GM23248 (cell line): Measurements from ENCODE around the gene BLACAT1. TPM values are rescaled to one million over a fixed set of nuclear protein-coding genes. Genes with fewer than 3 reads are reported as not detected.
A peak's percentile ranks its signal among the peaks of the same experiment; 100 is the strongest.
"Not testable (repeated sequence)": the region's sequence is repeated elsewhere in the genome, so short reads cannot be mapped to it uniquely, and the experiment has no call there.

Source experiments
- DNase-seq: peaks from one replicate; pipeline ENCODE4 v3.0.0-alpha.2; 2015
- H2AFZ ChIP-seq: fragments of 200-600 bp; sonication (generic); 2 replicates; pipeline ENCODE4 v1.6.1; 2016; ENCODE audit warnings: antibody characterized with exemption
- H3F3A ChIP-seq: fragments of 200-600 bp; sonication (generic); 2 replicates; pipeline ENCODE4 v1.6.1; 2016; ENCODE audit warnings: mild to moderate bottlenecking, antibody characterized with exemption, mixed run types; ENCODE audit not compliant: insufficient read depth
- H3K27ac ChIP-seq: fragments of 200-600 bp; sonication (generic); 2 replicates; pipeline ENCODE4 v1.5.1; 2016; ENCODE audit warnings: mild to moderate bottlenecking
- H3K27me3 ChIP-seq: fragments of 200-600 bp; sonication (generic); replicated peaks from 2 replicates; pipeline ENCODE4 v1.6.1; 2016; ENCODE audit warnings: mild to moderate bottlenecking; ENCODE audit not compliant: insufficient read depth
- H3K36me3 ChIP-seq: fragments of 200-600 bp; sonication (generic); 2 replicates; pipeline ENCODE4 v1.6.1; 2016; ENCODE audit warnings: low read depth, mild to moderate bottlenecking
- H3K4me1 ChIP-seq: fragments of 200-600 bp; sonication (generic); 2 replicates; pipeline ENCODE4 v1.6.1; 2016; ENCODE audit warnings: mild to moderate bottlenecking; ENCODE audit not compliant: insufficient read depth
- H3K4me2 ChIP-seq: fragments of 200-600 bp; sonication (generic); one replicate; pipeline ENCODE4 v1.6.1; 2016; ENCODE audit warnings: mild to moderate bottlenecking; ENCODE audit not compliant: unreplicated experiment
- H3K4me3 ChIP-seq: fragments of 200-600 bp; sonication (generic); 2 replicates; pipeline ENCODE4 v1.5.1; 2016; ENCODE audit warnings: mild to moderate bottlenecking
- H3K79me2 ChIP-seq: fragments of 200-600 bp; sonication (generic); 2 replicates; pipeline ENCODE4 v1.6.1; 2016; ENCODE audit warnings: mild to moderate bottlenecking; ENCODE audit not compliant: insufficient read depth
- H3K9ac ChIP-seq: fragments of 200-600 bp; sonication (generic); 2 replicates; pipeline ENCODE4 v1.6.1; 2016; ENCODE audit warnings: mild to moderate bottlenecking
- H3K9me2 ChIP-seq: fragments of 200-600 bp; sonication (generic); 2 replicates; pipeline ENCODE4 v1.6.1; 2016; ENCODE audit warnings: mixed run types, mild to moderate bottlenecking, moderate library complexity; ENCODE audit not compliant: insufficient read depth
- H3K9me3 ChIP-seq: fragments of 200-600 bp; sonication (generic); one replicate; pipeline ENCODE4 v1.6.1; 2017; ENCODE audit warnings: low read depth
- H4K20me1 ChIP-seq: fragments of 200-600 bp; sonication (generic); 2 replicates; pipeline ENCODE4 v1.6.0; 2016; ENCODE audit not compliant: insufficient read depth
- EZH2 ChIP-seq: fragments of 200-600 bp; sonication (generic); IDR thresholded peaks from 2 replicates; pipeline ENCODE4 v1.6.1; 2018; ENCODE audit warnings: antibody characterized with exemption, mild to moderate bottlenecking; ENCODE audit not compliant: insufficient read depth, poor library complexity, severe bottlenecking
- EZH2phosphoT487 ChIP-seq: fragments of 200-600 bp; sonication (generic); IDR thresholded peaks from 2 replicates; pipeline ENCODE4 v1.6.1; 2018; ENCODE audit warnings: antibody characterized with exemption, moderate library complexity, mild to moderate bottlenecking, low read depth; ENCODE audit not compliant: insufficient read depth
- WGBS, 2 experiments: methylation state at CpG; one replicate each; pipeline ENCODE4 v1.1.6; 2015 to 2017; ENCODE audit warnings: low lambda C conversion rate in 2 of 2, low coverage in 1 of 2; ENCODE audit errors: missing lambda C conversion rate in 2 of 2; 5-methylcytosine and 5-hydroxymethylcytosine counted together
- in situ Hi-C: fragments of 300-500 bp; cut with MboI; formaldehyde crosslinking; loops from 2 replicates; pipeline ENCODE4 v1.15.0; 2020
- polyA plus RNA-seq: library from polyadenylated mRNA; unstranded; fragments of >200 nt; fragmentation: Nextera tagmentation; extraction: Ambion mirVana; gene quantifications from 2 replicates; pipeline ENCODE4 v1.2.1, GENCODE V29; 2016
- total RNA-seq: library from RNA; depleted of rRNA; stranded (reverse); fragments of >200 nt; shearing (Covaris generic); gene quantifications from 2 replicates; pipeline ENCODE4 v1.2.3, GENCODE V29; 2014

The BLACAT1 gene
- total and polyA plus RNA-seq, 2 experiments from 2014 or later, result not detected

- no peaks in the 10 kb centered on the region for H3K9me3 ChIP-seq
- H3K4me2 ChIP-seq, result no peak overlapping the region
- H3F3A ChIP-seq, result no peaks in the 10 kb centered on the region
- no peaks in the 10 kb centered on the region for H3K9me2 ChIP-seq
- in situ Hi-C loops, result no loop called here
- no peaks in the 10 kb centered on the region for H3K36me3 ChIP-seq
- no peak for TF ChIP-seq EZH2
- TF ChIP-seq EZH2phosphoT487, result no peak
- no peak overlapping the region for H2AFZ ChIP-seq
- H3K79me2 ChIP-seq, result no peaks in the 10 kb centered on the region
- H4K20me1 ChIP-seq, result no peaks in the 10 kb centered on the region
- WGBS, 2 experiments, result 26 to 27% methylated on average over 11 of the region's 11 CpGs
- H3K4me3 ChIP-seq, result no peak overlapping the region
- H3K9ac ChIP-seq, result no peak overlapping the region
- peaks cover 66% of the 10 kb centered on the region for H3K27me3 ChIP-seq
- no peak overlapping the region for H3K27ac ChIP-seq
- no peaks in the 10 kb centered on the region for H3K4me1 ChIP-seq
- DNase-seq, result peak; percentile 32
Observed at GRCh38 chr1:205435578-205436573, 20.0 kb downstream of the BLACAT1 start.

- no peak for DNase-seq
- no peaks in the 10 kb centered on the region for H3K79me2 ChIP-seq
- no peaks in the 10 kb centered on the region for H3K4me1 ChIP-seq
- no peak overlapping the region for H3K9ac ChIP-seq
- no peaks in the 10 kb centered on the region for H3F3A ChIP-seq
- H4K20me1 ChIP-seq, result no peaks in the 10 kb centered on the region
- no peak overlapping the region for H2AFZ ChIP-seq
- H3K27me3 ChIP-seq, result peaks cover 66% of the 10 kb centered on the region
- no peak overlapping the region for H3K4me2 ChIP-seq
- in situ Hi-C loops, result no loop called here
- H3K9me3 ChIP-seq, result no peaks in the 10 kb centered on the region
- no peaks in the 10 kb centered on the region for H3K9me2 ChIP-seq
- H3K4me3 ChIP-seq, result no peak overlapping the region
- H3K36me3 ChIP-seq, result no peaks in the 10 kb centered on the region
- TF ChIP-seq EZH2phosphoT487, result no peak
- TF ChIP-seq EZH2, result no peak
- no peak overlapping the region for H3K27ac ChIP-seq
- 21 to 27% methylated on average over 6 of the region's 6 CpGs for WGBS, 2 experiments
Observed at GRCh38 chr1:205434738-205435137, 21.1 kb downstream of the BLACAT1 start.

GRCh38 chr1:205432692-205433091 is 23.2 kb downstream of the BLACAT1 start:
- H3K4me1 ChIP-seq, H3F3A ChIP-seq, H4K20me1 ChIP-seq, H3K9ac ChIP-seq, H3K79me2 ChIP-seq, H3K9me3 ChIP-seq, H3K4me2 ChIP-seq, H2AFZ ChIP-seq, H3K9me2 ChIP-seq, H3K36me3 ChIP-seq, H3K4me3 ChIP-seq, DNase-seq, H3K27ac ChIP-seq, in situ Hi-C loops: not testable (repeated sequence)
- H3K27me3 ChIP-seq, result peaks cover 53% of the 10 kb centered on the region
- 44 to 67% methylated on average over 1 of the region's 1 CpG for WGBS, 2 experiments

- no peaks in the 10 kb centered on the region for H3K9me2 ChIP-seq
- no peaks in the 10 kb centered on the region for H3K79me2 ChIP-seq
- no peak overlapping the region for H3K27ac ChIP-seq
- TF ChIP-seq EZH2, result no peak
- no peak overlapping the region for H3K4me3 ChIP-seq
- peaks cover 47% of the 10 kb centered on the region for H3K27me3 ChIP-seq
- H3K4me1 ChIP-seq, result no peaks in the 10 kb centered on the region
- no peak for DNase-seq
- H3F3A ChIP-seq, result no peaks in the 10 kb centered on the region
- no peaks in the 10 kb centered on the region for H3K36me3 ChIP-seq
- no peaks in the 10 kb centered on the region for H4K20me1 ChIP-seq
- H3K4me2 ChIP-seq, result no peak overlapping the region
- no peak overlapping the region for H3K9ac ChIP-seq
- in situ Hi-C loops, result no loop called here
- no peak overlapping the region for H2AFZ ChIP-seq
- 67 to 76% methylated on average over 2 of the region's 2 CpGs for WGBS, 2 experiments
- H3K9me3 ChIP-seq, result no peaks in the 10 kb centered on the region
Observed at GRCh38 chr1:205432116-205432515, 23.7 kb downstream of the BLACAT1 start.
